ENCODE data around the gene ATRX.

ATRX gene

DNA sequence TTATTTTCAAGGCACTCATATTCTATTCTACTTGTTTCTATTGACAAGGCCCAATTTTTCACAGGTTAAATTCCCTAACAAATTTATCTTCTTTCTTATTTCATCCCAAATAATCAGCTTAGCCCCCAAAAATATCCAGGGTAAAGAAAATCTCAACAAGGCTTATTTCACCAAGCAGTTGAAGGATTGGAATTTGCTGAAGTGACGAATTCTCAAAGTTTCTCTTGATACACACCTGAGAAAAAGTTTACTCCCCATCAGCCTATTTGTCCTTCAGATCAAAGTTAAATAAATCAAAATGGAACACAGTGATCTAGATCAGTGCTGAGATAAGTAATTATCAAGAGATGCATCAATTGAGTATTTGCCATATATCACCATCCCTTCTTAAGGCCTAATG, 106.9 kb downstream of the ATRX start:
- no peak overlapping the region for H3K27ac ChIP-seq (ENCODE audit: low read length)
- no peak overlapping the region for H3K9ac ChIP-seq (ENCODE audit: low read length in 2 of 2)
- H3K9me3 ChIP-seq (ENCODE audit: control insufficient read depth in 2 of 2, low read length in 2 of 2) = no peaks in the 10 kb centered on the region
- no peak overlapping the region for H3K4me3 ChIP-seq (ENCODE audit: low read length in 2 of 2)
- no peaks in the 10 kb centered on the region for H3K27me3 ChIP-seq (ENCODE audit: control insufficient read depth in 1 of 2, insufficient read depth in 2 of 2, low read length in 2 of 2)
- no peaks in the 10 kb centered on the region for H3K4me1 ChIP-seq (ENCODE audit: control insufficient read depth, insufficient read depth, low read length)
- peaks cover 0 to 9% of the 10 kb centered on the region in 2 donors for H3K36me3 ChIP-seq (ENCODE audit: control insufficient read depth in 2 of 2, insufficient read depth in 2 of 2, low read length in 2 of 2)

- H3K27ac ChIP-seq (ENCODE audit: low read length) = no peak overlapping the region
Observed at GRCh38 chrX:77675986-77676385, 110.0 kb downstream of the ATRX start.

DNA sequence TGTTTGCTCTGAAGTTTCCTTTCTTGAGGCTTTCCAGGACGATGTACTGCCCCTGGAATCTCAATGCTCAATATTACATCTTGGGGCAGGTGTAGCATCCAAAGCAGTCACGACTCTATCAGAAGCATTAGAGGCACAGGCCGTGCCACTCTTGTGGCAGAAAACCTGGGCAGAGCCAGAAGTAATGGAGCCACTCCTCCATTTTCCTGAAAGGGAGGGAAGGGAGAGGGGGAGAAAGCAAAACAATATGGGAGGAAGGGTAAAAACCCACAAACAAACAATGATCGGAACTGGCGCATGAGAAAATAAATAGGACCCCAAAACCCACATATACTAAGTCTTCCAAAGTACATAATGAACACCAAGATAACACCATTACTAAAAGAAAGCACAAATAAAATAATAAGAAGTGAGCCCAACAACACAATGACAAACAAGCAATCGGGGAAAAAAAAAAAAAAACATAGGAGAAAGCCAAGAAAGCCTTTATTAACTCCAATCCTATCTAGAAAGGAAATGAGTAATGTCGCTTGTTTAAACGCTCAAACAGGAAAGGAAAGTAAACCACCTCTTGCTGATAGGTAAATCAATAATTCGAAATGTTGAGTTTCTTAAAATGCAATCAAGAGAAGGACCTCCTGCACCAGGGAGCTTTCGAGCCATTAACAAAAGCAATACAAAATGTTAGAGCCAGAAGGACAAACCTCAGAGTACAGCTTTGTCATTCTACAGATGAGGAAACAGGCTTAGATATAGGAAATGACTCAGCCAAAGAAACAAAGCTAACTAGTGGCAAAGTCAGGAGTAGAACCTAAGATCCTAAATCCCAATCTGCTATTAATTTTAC, 117.4 kb downstream of the ATRX start:
- Histone ChIP-seq H3K27me3 (ENCODE audit: control insufficient read depth in 1 of 2, insufficient read depth in 2 of 2, low read length in 2 of 2) (no peaks in the 10 kb centered on the region), H3K4me1 (ENCODE audit: control insufficient read depth, insufficient read depth, low read length) (no peaks in the 10 kb centered on the region), H3K36me3 (ENCODE audit: control insufficient read depth in 2 of 2, insufficient read depth in 2 of 2, low read length in 2 of 2) (no peaks in the 10 kb centered on the region), H3K4me3 (ENCODE audit: low read length in 2 of 2) (no peak overlapping the region), H3K9me3 (ENCODE audit: control insufficient read depth in 2 of 2, low read length in 2 of 2) (no peaks in the 10 kb centered on the region), H3K9ac (ENCODE audit: low read length in 2 of 2) (no peak overlapping the region), H3K27ac (ENCODE audit: low read length) (no peak overlapping the region)

More at GRCh38 chrX:77675986-77676385, 110.0 kb downstream of the ATRX start:
- H3K4me3 ChIP-seq (ENCODE audit: low read length in 2 of 2) = no peak overlapping the region
- H3K27me3 ChIP-seq (ENCODE audit: control insufficient read depth in 1 of 2, insufficient read depth in 2 of 2, low read length in 2 of 2) = no peaks in the 10 kb centered on the region
- H3K9ac ChIP-seq (ENCODE audit: low read length in 2 of 2) = no peak overlapping the region
- no peaks in the 10 kb centered on the region for H3K4me1 ChIP-seq (ENCODE audit: control insufficient read depth, insufficient read depth, low read length)
- no peaks in the 10 kb centered on the region for H3K9me3 ChIP-seq (ENCODE audit: control insufficient read depth in 2 of 2, low read length in 2 of 2)
- no peaks in the 10 kb centered on the region for H3K36me3 ChIP-seq (ENCODE audit: control insufficient read depth in 2 of 2, insufficient read depth in 2 of 2, low read length in 2 of 2)

- Histone ChIP-seq H3K36me3 (ENCODE audit: control insufficient read depth in 2 of 2, insufficient read depth in 2 of 2, low read length in 2 of 2) (no peaks in the 10 kb centered on the region), H3K9me3 (ENCODE audit: control insufficient read depth in 2 of 2, low read length in 2 of 2) (no peaks in the 10 kb centered on the region), H3K4me3 (ENCODE audit: low read length in 2 of 2) (no peak overlapping the region), H3K9ac (ENCODE audit: low read length in 2 of 2) (no peak overlapping the region), H3K4me1 (ENCODE audit: control insufficient read depth, insufficient read depth, low read length) (no peaks in the 10 kb centered on the region), H3K27me3 (ENCODE audit: control insufficient read depth in 1 of 2, insufficient read depth in 2 of 2, low read length in 2 of 2) (no peaks in the 10 kb centered on the region), H3K27ac (ENCODE audit: low read length) (no peak overlapping the region)
Observed at GRCh38 chrX:77658886-77659285, 127.1 kb downstream of the ATRX start.

DNA sequence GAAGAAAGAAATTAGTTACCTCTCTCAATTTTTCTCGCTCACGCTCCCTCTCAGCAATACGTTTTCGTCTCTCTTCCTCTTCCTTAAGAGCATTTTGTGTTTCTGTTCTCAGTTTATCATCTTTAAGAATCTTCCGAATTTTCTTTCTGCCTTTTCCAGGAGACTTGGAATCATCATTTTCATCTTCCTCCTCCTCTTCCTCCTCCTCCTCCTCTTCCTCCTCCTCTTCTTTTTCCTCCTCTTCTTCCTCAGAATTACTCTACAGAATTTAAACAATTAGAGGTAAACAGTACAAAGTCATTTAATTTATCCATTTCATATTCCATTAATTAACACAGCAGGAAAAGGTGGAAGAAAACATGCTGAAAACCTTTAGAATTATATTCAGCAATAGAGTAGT, 133.9 kb downstream of the ATRX start:
- no peaks in the 10 kb centered on the region for H3K36me3 ChIP-seq (ENCODE audit: control insufficient read depth in 2 of 2, insufficient read depth in 2 of 2, low read length in 2 of 2)
- H3K9me3 ChIP-seq (ENCODE audit: control insufficient read depth in 2 of 2, low read length in 2 of 2) = no peaks in the 10 kb centered on the region

DNA sequence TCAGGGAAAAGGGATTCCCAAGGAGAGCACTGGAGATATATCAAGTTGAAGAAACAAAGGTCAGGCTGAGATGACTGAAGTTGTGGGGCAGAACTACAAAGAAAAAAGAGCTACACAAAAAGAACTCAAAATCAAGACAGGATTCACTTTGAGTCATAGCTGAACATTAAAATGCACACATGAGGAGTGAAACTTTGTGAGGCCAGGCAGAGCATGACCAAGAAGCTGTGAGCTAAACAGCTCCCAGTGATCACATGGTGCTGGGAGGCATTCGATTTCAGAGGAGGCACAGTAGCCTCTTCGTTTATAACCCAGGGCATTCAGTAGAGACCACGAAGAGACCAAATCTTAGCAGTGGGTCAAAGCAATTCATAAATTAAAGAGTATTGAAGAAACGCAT, 145.3 kb downstream of the ATRX start:
- Histone ChIP-seq H3K27me3 (ENCODE audit: control insufficient read depth in 1 of 2, insufficient read depth in 2 of 2, low read length in 2 of 2) (no peaks in the 10 kb centered on the region), H3K36me3 (ENCODE audit: control insufficient read depth in 2 of 2, insufficient read depth in 2 of 2, low read length in 2 of 2) (peaks cover 0 to 3% of the 10 kb centered on the region in 2 donors), H3K4me1 (ENCODE audit: control insufficient read depth, insufficient read depth, low read length) (no peaks in the 10 kb centered on the region), H3K27ac (ENCODE audit: low read length) (no peak overlapping the region), H3K4me3 (ENCODE audit: low read length in 2 of 2) (no peak overlapping the region), H3K9ac (ENCODE audit: low read length in 2 of 2) (no peak overlapping the region), H3K9me3 (ENCODE audit: control insufficient read depth in 2 of 2, low read length in 2 of 2) (peaks cover 0 to 4% of the 10 kb centered on the region in 2 donors)

More for the DNA sequence above, 133.9 kb downstream of the ATRX start:
- no peak overlapping the region for H3K9ac ChIP-seq (ENCODE audit: low read length in 2 of 2)
- no peak overlapping the region for H3K27ac ChIP-seq (ENCODE audit: low read length)
- no peaks in the 10 kb centered on the region for H3K27me3 ChIP-seq (ENCODE audit: control insufficient read depth in 1 of 2, insufficient read depth in 2 of 2, low read length in 2 of 2)
- no peak overlapping the region for H3K4me3 ChIP-seq (ENCODE audit: low read length in 2 of 2)
- H3K4me1 ChIP-seq (ENCODE audit: control insufficient read depth, insufficient read depth, low read length) = no peaks in the 10 kb centered on the region

DNA sequence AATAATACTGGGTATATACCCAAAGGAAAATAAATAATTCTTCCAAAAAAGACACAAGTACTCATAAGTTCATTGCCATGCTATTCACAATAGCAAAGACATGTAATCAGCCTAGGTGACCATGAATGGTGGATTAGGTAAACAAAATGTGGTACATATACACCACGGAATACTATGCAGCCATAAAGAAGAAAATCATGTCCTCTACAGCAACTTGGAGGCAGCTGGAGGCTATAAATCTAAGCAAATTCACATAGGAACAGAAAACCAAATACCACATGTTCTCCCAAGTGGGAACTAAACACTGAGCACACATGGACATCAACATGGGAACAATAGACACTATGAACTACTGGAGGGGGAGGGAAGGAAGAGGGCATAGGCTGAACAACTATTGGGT, 146.2 kb downstream of the ATRX start:
- Histone ChIP-seq H3K9me3 (ENCODE audit: control insufficient read depth in 2 of 2, low read length in 2 of 2) (peaks cover 0 to 4% of the 10 kb centered on the region in 2 donors), H3K27ac (ENCODE audit: low read length) (no peak overlapping the region), H3K36me3 (ENCODE audit: control insufficient read depth in 2 of 2, insufficient read depth in 2 of 2, low read length in 2 of 2) (peaks cover 3 to 4% of the 10 kb centered on the region in 2 donors), H3K4me1 (ENCODE audit: control insufficient read depth, insufficient read depth, low read length) (no peaks in the 10 kb centered on the region), H3K27me3 (ENCODE audit: control insufficient read depth in 1 of 2, insufficient read depth in 2 of 2, low read length in 2 of 2) (no peaks in the 10 kb centered on the region), H3K9ac (ENCODE audit: low read length in 2 of 2) (no peak overlapping the region), H3K4me3 (ENCODE audit: low read length in 2 of 2) (no peak overlapping the region)

DNA sequence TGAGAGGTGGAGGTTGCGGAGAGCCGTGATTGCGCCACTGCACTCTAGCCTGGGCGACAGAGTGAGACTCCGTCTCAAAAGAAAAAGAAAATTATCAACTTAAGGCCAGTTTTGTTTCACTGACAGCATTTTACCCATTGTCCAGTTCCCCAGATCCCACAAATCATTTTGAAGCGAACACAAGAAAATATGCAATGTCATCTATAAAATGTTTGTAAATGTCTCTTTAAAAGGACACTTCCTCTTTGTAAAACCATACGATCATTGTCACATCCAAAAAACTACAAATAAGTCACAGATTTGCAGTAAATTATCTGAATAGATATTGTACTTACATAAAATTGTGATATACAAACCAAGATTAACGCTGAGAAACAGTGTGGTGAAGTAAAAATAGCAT, 147.6 kb downstream of the ATRX start:
- no peak overlapping the region for H3K4me3 ChIP-seq (ENCODE audit: low read length in 2 of 2)
- H3K27ac ChIP-seq (ENCODE audit: low read length) = no peak overlapping the region
- H3K36me3 ChIP-seq (ENCODE audit: control insufficient read depth in 2 of 2, insufficient read depth in 2 of 2, low read length in 2 of 2) = peaks cover 3 to 4% of the 10 kb centered on the region in 2 donors
- H3K27me3 ChIP-seq (ENCODE audit: control insufficient read depth in 1 of 2, insufficient read depth in 2 of 2, low read length in 2 of 2) = no peaks in the 10 kb centered on the region
- H3K4me1 ChIP-seq (ENCODE audit: control insufficient read depth, insufficient read depth, low read length) = no peaks in the 10 kb centered on the region
- H3K9me3 ChIP-seq (ENCODE audit: control insufficient read depth in 2 of 2, low read length in 2 of 2) = peaks cover 0 to 4% of the 10 kb centered on the region in 2 donors
- H3K9ac ChIP-seq (ENCODE audit: low read length in 2 of 2) = no peak overlapping the region

- Histone ChIP-seq H3K4me1 (ENCODE audit: control insufficient read depth, insufficient read depth, low read length) (no peaks in the 10 kb centered on the region), H3K36me3 (ENCODE audit: control insufficient read depth in 2 of 2, insufficient read depth in 2 of 2, low read length in 2 of 2) (peaks cover 3 to 4% of the 10 kb centered on the region in 2 donors), H3K9me3 (ENCODE audit: control insufficient read depth in 2 of 2, low read length in 2 of 2) (peaks cover 0 to 4% of the 10 kb centered on the region in 2 donors), H3K9ac (ENCODE audit: low read length in 2 of 2) (no peak overlapping the region), H3K4me3 (ENCODE audit: low read length in 2 of 2) (no peak overlapping the region), H3K27ac (ENCODE audit: low read length) (no peak overlapping the region), H3K27me3 (ENCODE audit: control insufficient read depth in 1 of 2, insufficient read depth in 2 of 2, low read length in 2 of 2) (no peaks in the 10 kb centered on the region)
Observed at GRCh38 chrX:77635373-77635772, 150.6 kb downstream of the ATRX start.

GRCh38 chrX:77628294-77629025, 157.6 kb downstream of the ATRX start:
- Histone ChIP-seq H3K27ac (ENCODE audit: low read length) (no peak overlapping the region), H3K27me3 (ENCODE audit: control insufficient read depth in 1 of 2, insufficient read depth in 2 of 2, low read length in 2 of 2) (no peaks in the 10 kb centered on the region), H3K4me1 (ENCODE audit: control insufficient read depth, insufficient read depth, low read length) (no peaks in the 10 kb centered on the region), H3K4me3 (ENCODE audit: low read length in 2 of 2) (no peak overlapping the region), H3K9me3 (ENCODE audit: control insufficient read depth in 2 of 2, low read length in 2 of 2) (no peaks in the 10 kb centered on the region), H3K9ac (ENCODE audit: low read length in 2 of 2) (no peak overlapping the region), H3K36me3 (ENCODE audit: control insufficient read depth in 2 of 2, insufficient read depth in 2 of 2, low read length in 2 of 2) (no peaks in the 10 kb centered on the region)

DNA sequence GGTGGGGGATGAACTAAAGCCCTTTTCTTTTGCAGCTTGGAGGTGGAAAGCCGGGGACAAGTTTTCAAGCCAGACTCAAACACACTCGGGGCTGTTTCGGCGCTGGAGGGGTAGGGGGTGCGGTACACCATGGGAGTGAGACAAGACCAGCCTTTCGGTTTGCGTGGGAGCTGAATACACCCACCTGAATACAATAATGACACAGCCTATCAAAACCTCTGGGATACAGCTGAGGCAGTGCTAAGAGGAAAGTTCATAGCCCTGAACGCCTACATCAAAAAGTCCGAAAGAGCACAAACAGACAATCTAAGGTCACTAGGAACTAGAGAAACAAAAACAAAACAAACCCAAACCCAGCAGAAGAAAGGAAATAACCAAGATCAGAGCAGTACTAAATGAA, 163.3 kb downstream of the ATRX start:
- H3K27ac ChIP-seq (ENCODE audit: low read length) = no peak overlapping the region
- H3K4me3 ChIP-seq (ENCODE audit: low read length in 2 of 2) = no peak overlapping the region
- peaks cover 0 to 2% of the 10 kb centered on the region in 2 donors for H3K27me3 ChIP-seq (ENCODE audit: control insufficient read depth in 1 of 2, insufficient read depth in 2 of 2, low read length in 2 of 2)
- no peak overlapping the region for H3K9ac ChIP-seq (ENCODE audit: low read length in 2 of 2)
- no peaks in the 10 kb centered on the region for H3K4me1 ChIP-seq (ENCODE audit: control insufficient read depth, insufficient read depth, low read length)
- no peaks in the 10 kb centered on the region for H3K36me3 ChIP-seq (ENCODE audit: control insufficient read depth in 2 of 2, insufficient read depth in 2 of 2, low read length in 2 of 2)
- no peaks in the 10 kb centered on the region for H3K9me3 ChIP-seq (ENCODE audit: control insufficient read depth in 2 of 2, low read length in 2 of 2)
